A673 (cell line): ENCODE data around the gene IP6K1.

Experiments used
- CTCF ChIP-seq: fragments of 300-800, 200-600 bp; sonication (generic); conservative IDR thresholded peaks from 2 replicates; pipeline ENCODE4 v1.5.1; 2017; ENCODE audit warnings: low read depth, mild to moderate bottlenecking, antibody characterized with exemption, low read length, moderate library complexity, mixed read lengths
- EZH2 ChIP-seq: fragments of 200-600 bp; sonication (generic); IDR thresholded peaks from 2 replicates; pipeline ENCODE4 v1.6.1; 2017; ENCODE audit warnings: borderline replicate concordance, low read depth, mild to moderate bottlenecking, mixed read lengths, antibody characterized with exemption, low read length; ENCODE audit not compliant: poor library complexity, severe bottlenecking

GRCh38 chr3:49720855-49721595, 65.3 kb downstream of the IP6K1 start:
- TF ChIP-seq CTCF (no peak), EZH2 (no peak)
